Neural cell (in vitro differentiated cells): ENCODE measurements around the gene MARVELD3. TPM values are rescaled to one million over a fixed set of nuclear protein-coding genes. Genes with fewer than 3 reads are reported as not detected.

ENCODE experiments used
- H2AFZ ChIP-seq: fragments of 200-600, 300-800 bp; sonication (generic), shearing (Covaris generic); 2 replicates; pipeline ENCODE4 v1.6.0; 2014; ENCODE audit warnings: low read depth, mild to moderate bottlenecking, antibody characterized with exemption, low read length, moderate library complexity
- H3F3A ChIP-seq: fragments of 200-600 bp; shearing (Covaris generic); 2 replicates; pipeline ENCODE4 v1.6.1; 2016; ENCODE audit warnings: mild to moderate bottlenecking, moderate library complexity, mixed read lengths, antibody characterized with exemption, low read length; ENCODE audit not compliant: insufficient read depth, poor library complexity, severe bottlenecking
- H3K27ac ChIP-seq: fragments of 200-600, 300-800 bp; sonication (generic), shearing (Covaris generic); 2 replicates; pipeline ENCODE4 v1.5.1; 2014; ENCODE audit warnings: mild to moderate bottlenecking, low read length, moderate library complexity
- H3K27me3 ChIP-seq: fragments of 300-800, 200-600 bp; sonication (generic), shearing (Covaris generic); 2 replicates; pipeline ENCODE4 v1.6.0; 2014; ENCODE audit warnings: mild to moderate bottlenecking, low read depth, low read length, moderate library complexity; ENCODE audit not compliant: insufficient read depth
- H3K36me3 ChIP-seq: fragments of 300-800, 200-600 bp; sonication (generic), shearing (Covaris generic); 2 replicates; pipeline ENCODE4 v1.5.1; 2014; ENCODE audit warnings: mild to moderate bottlenecking, antibody characterized with exemption, low read length, moderate library complexity; ENCODE audit not compliant: insufficient read depth
- H3K4me2 ChIP-seq: fragments of 300-800, 200-600 bp; sonication (generic), shearing (Covaris generic); 2 replicates; pipeline ENCODE4 v1.6.0; 2014; ENCODE audit warnings: mild to moderate bottlenecking, low read length
- H3K4me3 ChIP-seq: fragments of 300-800, 200-600 bp; sonication (generic), shearing (Covaris generic); 2 replicates; pipeline ENCODE4 v1.5.1; 2014; ENCODE audit warnings: mild to moderate bottlenecking, low read length, moderate library complexity
- H3K79me2 ChIP-seq: fragments of 200-600 bp; shearing (Covaris generic); replicated peaks from 2 replicates; pipeline ENCODE4 v1.6.0; 2014; ENCODE audit warnings: mild to moderate bottlenecking, low read length, moderate library complexity; ENCODE audit not compliant: insufficient read depth
- H3K9ac ChIP-seq: fragments of 300-800, 200-600 bp; sonication (generic), shearing (Covaris generic); 2 replicates; pipeline ENCODE4 v1.6.1; 2016; ENCODE audit warnings: mild to moderate bottlenecking, low read length, mixed read lengths
- H3K9me2 ChIP-seq: fragments of 200-600 bp; shearing (Covaris generic); 2 replicates; pipeline ENCODE4 v1.6.1; 2016; ENCODE audit warnings: mild to moderate bottlenecking, low read length, mixed read lengths; ENCODE audit not compliant: insufficient read depth
- H3K9me3 ChIP-seq: fragments of 200-600, 300-800 bp; sonication (generic), shearing (Covaris generic); 2 replicates; pipeline ENCODE4 v1.6.1; 2016; ENCODE audit warnings: mild to moderate bottlenecking, mixed run types, low read length, moderate library complexity, mixed read lengths
- H4K20me1 ChIP-seq: fragments of 200-600 bp; shearing (Covaris generic); 2 replicates; pipeline ENCODE4 v1.6.1; 2016; ENCODE audit warnings: mild to moderate bottlenecking, mixed run types; ENCODE audit not compliant: insufficient read depth
- EP300 ChIP-seq: fragments of 450-650 bp; conservative IDR thresholded peaks from 2 replicates; pipeline ENCODE4 v1.6.1; 2014; ENCODE audit warnings: antibody characterized with exemption, mild to moderate bottlenecking, moderate library complexity; ENCODE audit not compliant: poor library complexity, severe bottlenecking
- EZH2 ChIP-seq: fragments of 200-600, 300-800 bp; shearing (Covaris generic), sonication (generic); IDR thresholded peaks from 2 replicates; pipeline ENCODE4 v1.6.1; 2014; ENCODE audit warnings: antibody characterized with exemption, low read length, borderline replicate concordance, mild to moderate bottlenecking; ENCODE audit not compliant: insufficient read depth, poor library complexity, severe bottlenecking
- MXI1 ChIP-seq: fragments of 450-650 bp; conservative IDR thresholded peaks from 2 replicates; pipeline ENCODE4 v1.6.1; 2014; ENCODE audit warnings: antibody characterized with exemption, mild to moderate bottlenecking; ENCODE audit not compliant: poor library complexity, severe bottlenecking
- POLR2AphosphoS5 ChIP-seq: IDR thresholded peaks from 2 replicates; pipeline ENCODE4 v1.6.1; 2012
- RAD21 ChIP-seq: fragments of 450-650 bp; conservative IDR thresholded peaks from 2 replicates; pipeline ENCODE4 v1.6.1; 2014; ENCODE audit warnings: antibody characterized with exemption, mild to moderate bottlenecking, moderate library complexity
- SMC3 ChIP-seq: fragments of 450-650 bp; conservative IDR thresholded peaks from 2 replicates; pipeline ENCODE4 v1.6.1; 2014; ENCODE audit warnings: antibody characterized with exemption, mild to moderate bottlenecking, moderate library complexity; ENCODE audit not compliant: poor library complexity
- TAF1 ChIP-seq: IDR thresholded peaks from 2 replicates; pipeline ENCODE4 v1.6.1; 2012; ENCODE audit warnings: low read depth
- polyA plus RNA-seq: library from polyadenylated mRNA; depleted of rRNA; stranded (reverse); fragments of >200 nt; gene quantifications from 2 replicates; pipeline ENCODE4 v1.2.3, GENCODE V29; 2014
- TF ChIP-seq, protein P1 (sequence below): IDR thresholded peaks from 2 replicates; pipeline ENCODE4 v1.6.1; 2012; ENCODE audit warnings: borderline replicate concordance
- TF ChIP-seq, protein P2 (sequence below): fragments of 450-650 bp; IDR thresholded peaks from 2 replicates; pipeline ENCODE4 v1.5.1; 2014; ENCODE audit warnings: antibody characterized with exemption, mild to moderate bottlenecking, moderate library complexity; ENCODE audit not compliant: poor library complexity, severe bottlenecking

MARVELD3 gene
- polyA plus RNA-seq, 1 donor from 2014 or later = not detected

DNA sequence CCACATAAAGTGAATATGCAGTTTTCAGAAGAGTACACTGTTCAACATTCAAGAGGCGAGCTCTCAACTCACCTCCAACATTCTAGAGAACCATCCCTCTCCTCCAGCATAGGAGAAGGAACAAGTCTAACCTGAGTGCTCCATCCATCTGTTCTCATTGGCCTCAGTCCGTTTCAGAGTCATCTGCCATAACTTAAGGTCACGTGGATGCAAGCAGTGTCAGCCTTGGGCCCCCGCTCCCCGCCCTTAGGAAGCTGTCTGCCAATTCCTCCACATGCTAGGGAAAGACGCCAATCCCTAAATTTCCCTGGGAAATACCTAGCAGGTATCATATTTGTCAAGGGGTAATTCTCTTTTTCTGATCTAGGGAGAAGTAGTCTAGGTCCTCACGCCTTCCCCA lies 21.4 kb downstream of the MARVELD3 start:
- Histone ChIP-seq H3K4me3 (no peak overlapping the region), H4K20me1 (no peaks in the 10 kb centered on the region), H3K36me3 (no peaks in the 10 kb centered on the region), H3K79me2 (no peaks in the 10 kb centered on the region), H3K27ac (no peak overlapping the region), H3K9ac (no peak overlapping the region), H3K4me2 (no peak overlapping the region), H3K9me3 (no peaks in the 10 kb centered on the region), H3K9me2 (no peaks in the 10 kb centered on the region), H3F3A (no peaks in the 10 kb centered on the region), H2AFZ (no peak overlapping the region), H3K27me3 (no peaks in the 10 kb centered on the region)
- TF ChIP-seq, protein P1, sequence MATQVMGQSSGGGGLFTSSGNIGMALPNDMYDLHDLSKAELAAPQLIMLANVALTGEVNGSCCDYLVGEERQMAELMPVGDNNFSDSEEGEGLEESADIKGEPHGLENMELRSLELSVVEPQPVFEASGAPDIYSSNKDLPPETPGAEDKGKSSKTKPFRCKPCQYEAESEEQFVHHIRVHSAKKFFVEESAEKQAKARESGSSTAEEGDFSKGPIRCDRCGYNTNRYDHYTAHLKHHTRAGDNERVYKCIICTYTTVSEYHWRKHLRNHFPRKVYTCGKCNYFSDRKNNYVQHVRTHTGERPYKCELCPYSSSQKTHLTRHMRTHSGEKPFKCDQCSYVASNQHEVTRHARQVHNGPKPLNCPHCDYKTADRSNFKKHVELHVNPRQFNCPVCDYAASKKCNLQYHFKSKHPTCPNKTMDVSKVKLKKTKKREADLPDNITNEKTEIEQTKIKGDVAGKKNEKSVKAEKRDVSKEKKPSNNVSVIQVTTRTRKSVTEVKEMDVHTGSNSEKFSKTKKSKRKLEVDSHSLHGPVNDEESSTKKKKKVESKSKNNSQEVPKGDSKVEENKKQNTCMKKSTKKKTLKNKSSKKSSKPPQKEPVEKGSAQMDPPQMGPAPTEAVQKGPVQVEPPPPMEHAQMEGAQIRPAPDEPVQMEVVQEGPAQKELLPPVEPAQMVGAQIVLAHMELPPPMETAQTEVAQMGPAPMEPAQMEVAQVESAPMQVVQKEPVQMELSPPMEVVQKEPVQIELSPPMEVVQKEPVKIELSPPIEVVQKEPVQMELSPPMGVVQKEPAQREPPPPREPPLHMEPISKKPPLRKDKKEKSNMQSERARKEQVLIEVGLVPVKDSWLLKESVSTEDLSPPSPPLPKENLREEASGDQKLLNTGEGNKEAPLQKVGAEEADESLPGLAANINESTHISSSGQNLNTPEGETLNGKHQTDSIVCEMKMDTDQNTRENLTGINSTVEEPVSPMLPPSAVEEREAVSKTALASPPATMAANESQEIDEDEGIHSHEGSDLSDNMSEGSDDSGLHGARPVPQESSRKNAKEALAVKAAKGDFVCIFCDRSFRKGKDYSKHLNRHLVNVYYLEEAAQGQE = no peak
- TF ChIP-seq TAF1 = no peak
- TF ChIP-seq RAD21 = no peak
- no peak for TF ChIP-seq EZH2

DNA sequence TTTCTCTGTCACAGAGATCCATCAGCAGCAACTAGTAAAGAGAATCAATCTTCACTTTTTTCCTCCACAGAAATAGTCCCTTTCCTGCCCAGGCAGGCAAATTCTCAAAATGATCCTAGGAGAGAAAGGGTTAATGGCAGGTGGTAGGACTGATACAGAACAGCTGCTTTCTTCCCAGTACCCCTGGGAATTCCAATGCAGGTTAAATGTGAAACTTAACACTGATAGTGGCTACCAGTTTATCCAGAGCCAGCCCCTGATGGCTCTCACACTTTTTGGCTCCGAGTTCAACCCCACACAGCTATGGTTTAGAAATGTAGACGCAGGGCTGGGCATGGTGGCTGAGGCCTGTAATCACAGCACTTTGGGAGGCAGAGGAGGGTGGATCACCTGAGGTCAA lies 22.2 kb downstream of the MARVELD3 start:
- Histone ChIP-seq H3K4me2 (no peak overlapping the region), H3F3A (no peaks in the 10 kb centered on the region), H3K36me3 (no peaks in the 10 kb centered on the region), H3K4me3 (no peak overlapping the region), H3K9me2 (no peaks in the 10 kb centered on the region), H3K9me3 (no peaks in the 10 kb centered on the region), H3K27ac (no peak overlapping the region), H3K9ac (no peak overlapping the region), H2AFZ (no peak overlapping the region), H3K27me3 (no peaks in the 10 kb centered on the region), H4K20me1 (no peaks in the 10 kb centered on the region), H3K79me2 (no peaks in the 10 kb centered on the region)
- TF ChIP-seq MXI1 (no peak), SMC3 (no peak), POLR2AphosphoS5 (no peak), EZH2 (no peak), EP300 (no peak), TAF1 (no peak), RAD21 (no peak)
- TF ChIP-seq, protein P2, sequence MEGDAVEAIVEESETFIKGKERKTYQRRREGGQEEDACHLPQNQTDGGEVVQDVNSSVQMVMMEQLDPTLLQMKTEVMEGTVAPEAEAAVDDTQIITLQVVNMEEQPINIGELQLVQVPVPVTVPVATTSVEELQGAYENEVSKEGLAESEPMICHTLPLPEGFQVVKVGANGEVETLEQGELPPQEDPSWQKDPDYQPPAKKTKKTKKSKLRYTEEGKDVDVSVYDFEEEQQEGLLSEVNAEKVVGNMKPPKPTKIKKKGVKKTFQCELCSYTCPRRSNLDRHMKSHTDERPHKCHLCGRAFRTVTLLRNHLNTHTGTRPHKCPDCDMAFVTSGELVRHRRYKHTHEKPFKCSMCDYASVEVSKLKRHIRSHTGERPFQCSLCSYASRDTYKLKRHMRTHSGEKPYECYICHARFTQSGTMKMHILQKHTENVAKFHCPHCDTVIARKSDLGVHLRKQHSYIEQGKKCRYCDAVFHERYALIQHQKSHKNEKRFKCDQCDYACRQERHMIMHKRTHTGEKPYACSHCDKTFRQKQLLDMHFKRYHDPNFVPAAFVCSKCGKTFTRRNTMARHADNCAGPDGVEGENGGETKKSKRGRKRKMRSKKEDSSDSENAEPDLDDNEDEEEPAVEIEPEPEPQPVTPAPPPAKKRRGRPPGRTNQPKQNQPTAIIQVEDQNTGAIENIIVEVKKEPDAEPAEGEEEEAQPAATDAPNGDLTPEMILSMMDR = no peak
- TF ChIP-seq, protein P1 = no peak
